Loucy (cell line): ENCODE measurements around the gene FLT3.
A peak's percentile ranks its signal among the peaks of the same experiment; 100 is the strongest.

ENCODE experiments used
- H2AFZ ChIP-seq: fragments of 200-600 bp; sonication (generic); 2 replicates; pipeline ENCODE4 v1.6.0; 2016; ENCODE audit warnings: antibody characterized with exemption, mild to moderate bottlenecking, low read length, moderate library complexity
- H3F3A ChIP-seq: fragments of 200-600 bp; 2 replicates; pipeline ENCODE4 v1.6.0; 2016; ENCODE audit warnings: antibody characterized with exemption, low read depth, mild to moderate bottlenecking
- H3K27me3 ChIP-seq: fragments of 200-600 bp; sonication (generic); 2 replicates; pipeline ENCODE4 v1.6.1; 2014; ENCODE audit warnings: low read length, mild to moderate bottlenecking; ENCODE audit not compliant: insufficient read depth, poor library complexity, severe bottlenecking
- H3K36me3 ChIP-seq: fragments of 200-600 bp; sonication (generic); 2 replicates; pipeline ENCODE4 v1.6.1; 2016; ENCODE audit warnings: low read length; ENCODE audit not compliant: insufficient read depth
- H3K4me1 ChIP-seq: fragments of 200-600 bp; sonication (generic); 2 replicates; pipeline ENCODE4 v1.5.1; 2014; ENCODE audit warnings: low read length, mild to moderate bottlenecking; ENCODE audit not compliant: insufficient read depth, poor library complexity, severe bottlenecking
- H3K4me2 ChIP-seq: fragments of 200-600 bp; sonication (generic); 2 replicates; pipeline ENCODE4 v1.6.0; 2014; ENCODE audit warnings: antibody characterized with exemption, low read length, low read depth, mild to moderate bottlenecking; ENCODE audit not compliant: poor library complexity, severe bottlenecking
- H3K4me3 ChIP-seq: fragments of 200-600 bp; sonication (generic); 2 replicates; pipeline ENCODE4 v1.5.1; 2014; ENCODE audit warnings: low read length, mild to moderate bottlenecking, mixed read lengths; ENCODE audit not compliant: poor library complexity, severe bottlenecking
- H3K79me2 ChIP-seq: fragments of 200-600 bp; sonication (generic); 2 replicates; pipeline ENCODE4 v1.6.1; 2014; ENCODE audit warnings: low read length; ENCODE audit not compliant: insufficient read depth
- H3K9ac ChIP-seq: fragments of 200-600 bp; sonication (generic); 2 replicates; pipeline ENCODE4 v1.6.0; 2014; ENCODE audit warnings: mild to moderate bottlenecking, low read depth, low read length, moderate library complexity; ENCODE audit not compliant: poor library complexity, severe bottlenecking
- H3K9me2 ChIP-seq: fragments of 200-600 bp; sonication (generic); replicated peaks from 2 replicates; pipeline ENCODE4 v1.6.1; 2016; ENCODE audit warnings: low read depth, low read length, mixed read lengths
- H3K9me3 ChIP-seq: fragments of 200-600 bp; sonication (generic); 2 replicates; pipeline ENCODE4 v1.6.1; 2014; ENCODE audit warnings: mild to moderate bottlenecking, antibody characterized with exemption, low read length, low read depth; ENCODE audit not compliant: insufficient read depth
- H4K20me1 ChIP-seq: fragments of 200-600 bp; sonication (generic); 2 replicates; pipeline ENCODE4 v1.6.0; 2014; ENCODE audit warnings: antibody characterized with exemption, low read length, mild to moderate bottlenecking; ENCODE audit not compliant: insufficient read depth, poor library complexity, severe bottlenecking
- CTCF ChIP-seq: fragments of 200-600 bp; sonication (generic); conservative IDR thresholded peaks from 2 replicates; pipeline ENCODE4 v1.5.1; 2014; ENCODE audit warnings: mild to moderate bottlenecking, antibody characterized with exemption, low read length
- EZH2phosphoT487 ChIP-seq: fragments of 200-600 bp; IDR thresholded peaks from 2 replicates; pipeline ENCODE4 v1.6.1; 2018; ENCODE audit warnings: antibody characterized with exemption, mild to moderate bottlenecking, moderate library complexity, borderline replicate concordance

The FLT3 gene

DNA sequence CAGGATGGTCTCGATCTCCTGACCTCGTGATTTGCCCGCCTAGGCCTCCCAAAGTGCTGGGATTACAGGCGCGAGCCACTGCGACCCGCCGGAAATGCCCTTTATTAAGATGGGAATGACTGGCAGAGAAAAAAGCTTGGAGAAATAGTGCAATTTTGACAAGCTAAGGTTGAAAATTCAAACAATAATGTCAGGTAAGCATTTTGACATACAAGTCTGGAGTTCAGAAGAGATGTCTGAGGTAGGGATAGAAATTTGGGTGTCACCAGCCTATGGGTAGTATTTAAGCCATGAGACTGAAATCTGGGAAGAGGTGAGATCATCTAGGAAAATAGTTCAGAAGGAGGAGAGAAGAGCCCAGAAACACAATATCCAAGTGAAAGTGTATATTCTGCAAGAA is 20.8 kb upstream of the FLT3 start:
- H3K4me1 ChIP-seq = no peaks in the 10 kb centered on the region
- H3K9me3 ChIP-seq = no peaks in the 10 kb centered on the region
- H3K79me2 ChIP-seq = no peaks in the 10 kb centered on the region
- H3K4me2 ChIP-seq = no peak overlapping the region
- H3K36me3 ChIP-seq = no peaks in the 10 kb centered on the region
- no peak overlapping the region for H2AFZ ChIP-seq
- no peaks in the 10 kb centered on the region for H3K27me3 ChIP-seq
- TF ChIP-seq CTCF (no peak), EZH2phosphoT487 (no peak)
- no peak overlapping the region for H3K9ac ChIP-seq
- H3K4me3 ChIP-seq = no peak overlapping the region
- H3K9me2 ChIP-seq = no peaks in the 10 kb centered on the region
- no peaks in the 10 kb centered on the region for H4K20me1 ChIP-seq
- H3F3A ChIP-seq = no peaks in the 10 kb centered on the region

- H3K9ac ChIP-seq = no peak overlapping the region
- TF ChIP-seq CTCF (no peak), EZH2phosphoT487 (no peak)
- H3K4me1 ChIP-seq = no peaks in the 10 kb centered on the region
- H4K20me1 ChIP-seq = no peaks in the 10 kb centered on the region
- H2AFZ ChIP-seq = no peak overlapping the region
- no peak overlapping the region for H3K4me3 ChIP-seq
- no peaks in the 10 kb centered on the region for H3K79me2 ChIP-seq
- H3K36me3 ChIP-seq = no peaks in the 10 kb centered on the region
- H3K27me3 ChIP-seq = no peaks in the 10 kb centered on the region
- H3F3A ChIP-seq = no peaks in the 10 kb centered on the region
- H3K9me2 ChIP-seq = no peaks in the 10 kb centered on the region
- H3K4me2 ChIP-seq = no peak overlapping the region
- H3K9me3 ChIP-seq = no peaks in the 10 kb centered on the region
Measured at GRCh38 chr13:28120317-28120716, 19.9 kb upstream of the FLT3 start.

- Histone ChIP-seq H3K27me3 (no peaks in the 10 kb centered on the region), H4K20me1 (no peaks in the 10 kb centered on the region), H3K4me3 (no peak overlapping the region), H2AFZ (0 out of 2 replicates have a peak overlapping the region, but pooled peaks have one; percentile 46), H3K9ac (no peak overlapping the region), H3K9me2 (no peaks in the 10 kb centered on the region), H3K79me2 (no peaks in the 10 kb centered on the region), H3K4me1 (no peaks in the 10 kb centered on the region), H3K9me3 (no peaks in the 10 kb centered on the region), H3K4me2 (no peak overlapping the region), H3K36me3 (no peaks in the 10 kb centered on the region), H3F3A (no peaks in the 10 kb centered on the region)
- no peak for TF ChIP-seq CTCF
- no peak for TF ChIP-seq EZH2phosphoT487
Measured at GRCh38 chr13:28117689-28118377, 17.5 kb upstream of the FLT3 start.
